Measurements from ENCODE around the gene HDAC8.

HDAC8 gene

GRCh38 chrX:72316408-72317110 lies 256.1 kb downstream of the HDAC8 start:
- TF ChIP-seq CTCF (IDR thresholded peaks at IDR 0.05; ENCODE audit: control insufficient read depth, insufficient read depth, low read depth, low read length, missing control alignments): no peak
- H3K4me3 ChIP-seq (ENCODE audit: control insufficient read depth, low read depth, low read length): no peak overlapping the region
- DNase-seq (ENCODE audit: low read depth): no peak

GRCh38 chrX:72314881-72315280 lies 257.8 kb downstream of the HDAC8 start:
- no peak for TF ChIP-seq CTCF (IDR thresholded peaks at IDR 0.05; ENCODE audit: control insufficient read depth, insufficient read depth, low read depth, low read length, missing control alignments)
- no peak overlapping the region for H3K4me3 ChIP-seq (ENCODE audit: control insufficient read depth, low read depth, low read length)
- no peak for DNase-seq (ENCODE audit: low read depth)

- DNase-seq (ENCODE audit: low read depth): no peak
- no peak for TF ChIP-seq CTCF (IDR thresholded peaks at IDR 0.05; ENCODE audit: control insufficient read depth, insufficient read depth, low read depth, low read length, missing control alignments)
- no peak overlapping the region for H3K4me3 ChIP-seq (ENCODE audit: control insufficient read depth, low read depth, low read length)
Measured at GRCh38 chrX:72313707-72314641, 258.7 kb downstream of the HDAC8 start.

- no peak for TF ChIP-seq CTCF (IDR thresholded peaks at IDR 0.05; ENCODE audit: control insufficient read depth, insufficient read depth, low read depth, low read length, missing control alignments)
Measured at GRCh38 chrX:72312311-72312940, 260.2 kb downstream of the HDAC8 start.

GRCh38 chrX:72309297-72310071 lies 263.2 kb downstream of the HDAC8 start:
- no peak for TF ChIP-seq CTCF (IDR thresholded peaks at IDR 0.05; ENCODE audit: control insufficient read depth, insufficient read depth, low read depth, low read length, missing control alignments)
- DNase-seq (ENCODE audit: low read depth): no peak
- H3K4me3 ChIP-seq (ENCODE audit: control insufficient read depth, low read depth, low read length): peak overlapping the region; percentile 10; the same call in 1 of the 2 replicates

More at GRCh38 chrX:72312311-72312940, 260.2 kb downstream of the HDAC8 start:
- no peak overlapping the region for H3K4me3 ChIP-seq (ENCODE audit: control insufficient read depth, low read depth, low read length)
- DNase-seq (ENCODE audit: low read depth): no peak

Data from AG09309 (cell line).